Iris pigment epithelial cell (primary cell): ENCODE measurements around the gene VAMP5.

Source experiments
- DNase-seq: peaks from one replicate; pipeline ENCODE4 v3.0.0-alpha.2; 2011; ENCODE audit warnings: low read depth

VAMP5 gene

DNA sequence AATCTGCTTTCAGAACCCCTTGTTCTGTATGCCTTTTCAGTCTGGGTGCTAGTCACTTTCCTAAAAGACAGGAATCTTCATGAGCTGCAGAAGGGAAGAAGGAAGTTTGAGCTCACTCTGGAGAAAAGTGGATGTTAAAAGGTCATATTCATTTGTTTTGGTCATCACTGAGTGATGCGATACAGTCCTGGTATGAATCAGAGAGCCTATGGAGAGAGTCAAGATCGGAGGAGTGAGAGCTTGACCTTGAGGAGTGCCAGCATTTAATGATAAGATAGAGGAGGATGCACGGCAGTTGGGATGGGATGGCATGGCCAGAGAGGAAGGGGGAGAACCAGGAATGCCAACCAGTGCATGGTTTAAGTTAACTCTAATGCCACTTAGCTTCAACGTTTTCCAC, 51.4 kb downstream of the VAMP5 start:
- peak; percentile 50 for DNase-seq

DNA sequence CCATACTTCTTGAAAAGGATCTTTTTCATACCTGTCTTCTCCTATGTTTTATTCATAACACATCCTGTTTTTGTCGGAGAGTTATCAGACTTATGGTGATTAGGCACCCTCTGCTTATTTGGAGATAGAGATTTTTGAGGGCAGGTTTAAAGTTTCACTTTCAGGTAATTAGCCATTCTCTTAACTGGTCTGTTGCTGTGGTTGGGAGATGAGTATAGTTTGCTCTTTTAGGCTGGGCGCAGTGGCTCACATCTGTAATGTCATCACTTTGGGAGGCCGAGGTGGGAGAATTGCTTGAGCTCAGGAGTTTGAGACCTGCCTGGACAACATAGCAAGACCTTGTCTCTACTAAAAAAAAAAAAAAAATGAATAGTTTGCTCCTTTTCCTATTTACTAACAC, 58.5 kb downstream of the VAMP5 start:
- DNase-seq = no peak
